Omental fat pad (tissue), 4 donors: ENCODE measurements around the gene MYT1. TPM values are rescaled to one million over a fixed set of nuclear protein-coding genes. Genes with fewer than 3 reads are reported as not detected.
"Not testable (repeated sequence)": the region's sequence is repeated elsewhere in the genome, so short reads cannot be mapped to it uniquely, and the experiment has no call there.

Experiments
- ATAC-seq: fragments of 150-250 bp; one replicate; pipeline ENCODE4 v1.9.1; 2016; ENCODE audit warnings: mild to moderate bottlenecking, moderate library complexity; ENCODE audit not compliant: low FRiP score
- DNase-seq: peaks from one replicate; pipeline ENCODE4 v3.0.0-alpha.2; 2019; ENCODE audit warnings: low spot score
- CTCF ChIP-seq, 3 donors: fragments of 450-650 bp; IDR thresholded peaks; one replicate each; pipeline ENCODE4 v1.5.1; 2016 to 2017; ENCODE audit warnings: antibody characterized with exemption in 3 of 3, mild to moderate bottlenecking in 3 of 3, moderate library complexity in 2 of 3
- total RNA-seq, 4 donors: library from RNA; depleted of rRNA; stranded (reverse); fragments of >200 nt; gene quantifications; one replicate each; pipeline ENCODE4 v1.1.0, GENCODE V29; 2016

Gene MYT1
- total RNA-seq, 4 donors from 2014 or later, result not detected

GRCh38 chr20:64229507-64230061 is 65.3 kb downstream of the MYT1 start:
- ATAC-seq, result no peak
- DNase-seq, result no peak
- TF ChIP-seq CTCF (IDR thresholded peaks at IDR 0.05), result no peak

DNA sequence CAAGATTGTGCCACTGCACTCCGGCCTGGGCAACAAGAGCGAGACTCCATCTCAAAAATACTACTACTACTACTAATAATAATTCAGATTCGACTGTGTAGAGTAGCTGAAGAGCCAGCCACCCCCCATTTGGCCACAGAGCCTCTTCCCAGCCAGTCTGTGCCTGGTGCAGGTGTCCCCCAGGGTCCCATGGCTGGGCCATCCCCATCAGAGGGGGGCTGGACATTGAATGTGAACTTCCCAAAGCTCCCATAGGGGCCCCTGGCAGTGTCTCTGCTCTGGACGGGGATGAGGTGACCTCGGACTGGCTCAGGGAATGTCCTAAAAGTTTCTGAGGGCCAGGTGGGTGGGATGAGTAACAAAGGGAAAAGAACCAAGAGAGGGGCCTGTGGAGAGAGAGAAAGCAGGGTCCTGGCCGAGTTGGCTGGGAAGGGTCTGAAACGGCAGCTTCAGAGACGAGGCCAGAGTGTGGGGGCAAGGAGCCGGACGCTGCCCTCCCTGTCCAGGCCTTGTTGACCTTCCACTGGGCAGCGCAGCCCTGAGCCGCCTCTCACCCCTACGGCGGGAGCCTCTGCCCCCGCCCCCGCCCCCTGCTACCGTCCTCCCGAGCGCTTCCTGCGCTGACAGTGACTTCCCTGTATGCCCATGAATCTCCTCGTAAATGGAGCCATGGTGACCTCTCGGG is 66.4 kb downstream of the MYT1 start:
- ATAC-seq, result no peak
- DNase-seq, result no peak
- TF ChIP-seq CTCF (IDR thresholded peaks at IDR 0.05), result no peak

- TF ChIP-seq CTCF (IDR thresholded peaks at IDR 0.05), result no peak
- ATAC-seq, result no peak
- DNase-seq, result no peak
Observed at GRCh38 chr20:64231621-64232550, 67.6 kb downstream of the MYT1 start.

DNA sequence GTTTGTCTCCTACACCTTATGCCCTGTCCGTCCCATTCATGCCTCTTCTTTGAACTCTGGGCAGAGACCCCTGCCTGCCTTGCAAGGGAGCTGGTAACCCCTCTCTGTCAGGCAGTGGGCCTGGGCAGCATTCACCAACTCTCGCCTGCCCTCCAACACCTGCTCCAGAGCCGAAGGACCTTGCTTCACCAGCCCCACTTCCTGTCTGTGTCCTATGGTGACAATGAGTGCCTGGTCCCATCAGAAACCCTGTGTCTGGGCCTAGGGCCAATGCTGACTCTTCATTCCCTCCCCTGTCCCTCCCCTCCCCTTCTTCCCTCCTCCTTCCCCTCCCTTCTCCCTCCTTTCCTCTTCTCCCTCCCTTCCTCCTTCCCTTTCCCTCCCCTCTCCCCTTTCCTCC is 68.5 kb downstream of the MYT1 start:
- TF ChIP-seq CTCF (IDR thresholded peaks at IDR 0.05), result no peak
- DNase-seq (no peak), ATAC-seq (no peak)

GRCh38 chr20:64233725-64234124 is 69.5 kb downstream of the MYT1 start:
- no peak for DNase-seq
- no peak for ATAC-seq
- no peak for TF ChIP-seq CTCF (IDR thresholded peaks at IDR 0.05)

- ATAC-seq (no peak), DNase-seq (no peak)
- TF ChIP-seq CTCF (IDR thresholded peaks at IDR 0.05), result no peak
Observed at GRCh38 chr20:64234291-64234791, 70.1 kb downstream of the MYT1 start.

- not testable (repeated sequence) for DNase-seq, ATAC-seq
Observed at GRCh38 chr20:64234921-64235565, 70.8 kb downstream of the MYT1 start.
